Activated naive CD8-positive, alpha-beta T cell treated with anti-CD3 and anti-CD28 coated beads, Interleukin-2, amount 10 ng/mL, durations not matched to agents 7 days and 5 days (primary cell): ENCODE data around the gene DDOST. TPM values are rescaled to one million over a fixed set of nuclear protein-coding genes. Genes with fewer than 3 reads are reported as not detected.

Source experiments
- ATAC-seq: fragments of 150-1000 bp; cut with Tn5 transposase; one replicate; pipeline ENCODE4 v1.10.0; 2021; ENCODE audit warnings: low read depth, moderate library complexity
- POLR2A ChIA-PET: fragments of 350-600 bp; sonication (Branson Sonifier 250); formaldehyde crosslinking; loops from one replicate; lab custom pipeline; 2021; ENCODE audit warnings: antibody characterized with exemption; lab: Charles Lee
- DNase-seq: peaks from one replicate; pipeline ENCODE4 v3.0.0; 2021
- H3K27ac Mint-ChIP-seq: one replicate; pipeline ENCODE4 v1.8.0; 2022; ENCODE audit warnings: mild to moderate bottlenecking, mixed read lengths
- H3K27me3 Mint-ChIP-seq: one replicate; pipeline ENCODE4 v1.8.0; 2022; ENCODE audit warnings: mild to moderate bottlenecking, moderate library complexity, mixed read lengths
- H3K36me3 Mint-ChIP-seq: one replicate; pipeline ENCODE4 v1.8.0; 2021; ENCODE audit warnings: mild to moderate bottlenecking, mixed read lengths
- H3K4me1 Mint-ChIP-seq: one replicate; pipeline ENCODE4 v1.8.0; 2021; ENCODE audit warnings: mixed read lengths
- H3K4me3 Mint-ChIP-seq: one replicate; pipeline ENCODE4 v1.8.0; 2022; ENCODE audit warnings: mild to moderate bottlenecking, moderate library complexity, mixed read lengths
- H3K9me3 Mint-ChIP-seq: one replicate; pipeline ENCODE4 v1.8.0; 2021; ENCODE audit warnings: mixed read lengths
- total RNA-seq, 2 experiments: library from RNA; stranded (reverse); gene quantifications; one replicate each; pipeline ENCODE4 v1.2.3, GENCODE V29; 2021

Gene DDOST
- total RNA-seq, 2 experiments from 2014 or later = 131 to 134 TPM

- POLR2A ChIA-PET = no interaction called here
- no peaks in the 10 kb centered on the region for H3K36me3 Mint-ChIP-seq
- H3K27ac Mint-ChIP-seq = no peak overlapping the region
- DNase-seq = no peak
- H3K9me3 Mint-ChIP-seq = no peaks in the 10 kb centered on the region
- H3K4me1 Mint-ChIP-seq = no peaks in the 10 kb centered on the region
- H3K27me3 Mint-ChIP-seq = peaks cover 6% of the 10 kb centered on the region
- no peak for ATAC-seq
- no peak overlapping the region for H3K4me3 Mint-ChIP-seq
These were observed 57.4 kb downstream of the DDOST start for GRCh38 chr1:20603504-20604464.

GRCh38 chr1:20602851-20603450, 58.2 kb downstream of the DDOST start:
- H3K4me3 Mint-ChIP-seq = no peak overlapping the region
- POLR2A ChIA-PET = no interaction called here
- no peak for ATAC-seq
- H3K36me3 Mint-ChIP-seq = no peaks in the 10 kb centered on the region
- DNase-seq = no peak
- H3K27me3 Mint-ChIP-seq = peaks cover 9% of the 10 kb centered on the region
- no peaks in the 10 kb centered on the region for H3K4me1 Mint-ChIP-seq
- H3K9me3 Mint-ChIP-seq = no peaks in the 10 kb centered on the region
- no peak overlapping the region for H3K27ac Mint-ChIP-seq

Other genes starting within 250 kb of the DDOST start
- gene CAMK2N1, start 175.2 kb downstream of the DDOST start, total RNA-seq = 1 to 10 TPM; 2.8 to 3.0 TPM
- gene MUL1, start 153.2 kb downstream of the DDOST start, total RNA-seq = 10 to 100 TPM; 17.1 to 19.8 TPM
- not detected for gene FAM43B, start 108.8 kb downstream of the DDOST start, total RNA-seq
- not detected for gene CDA, start 72.3 kb downstream of the DDOST start, total RNA-seq
- 10 to 100 TPM in 1 of 2 experiments, 1 to 10 TPM in 1; 9.4 to 10.3 TPM for gene PINK1, start 27.9 kb downstream of the DDOST start, total RNA-seq
- not detected for gene KIF17, start 56.6 kb upstream of the DDOST start, total RNA-seq
- gene SH2D5, start 71.3 kb upstream of the DDOST start, total RNA-seq = under 1 TPM; 0.11 to 0.14 TPM
- gene HP1BP3, start 125.9 kb upstream of the DDOST start, total RNA-seq = 100 to 1,000 TPM; 313 to 324 TPM